Small intestine (tissue), 7 donors: ENCODE measurements around the gene FIGNL2. TPM values are rescaled to one million over a fixed set of nuclear protein-coding genes. Genes with fewer than 3 reads are reported as not detected.

ENCODE experiments used
- DNase-seq, 2 donors: peaks; one replicate each; pipeline versions ENCODE4 v3.0.0 to v3.0.0-alpha.2; 2013
- FAIRE-seq: peaks from 2 replicates; lab custom pipeline; 2012; peaks lifted over from hg19 to GRCh38; lab: Jason Lieb, UNC
- H3K27ac ChIP-seq, 3 donors: one replicate each; pipeline ENCODE4 v1.5.1; 2013; ENCODE audit warnings: low read length in 2 of 3, mild to moderate bottlenecking in 2 of 3, control low read depth in 1 of 3, inconsistent platforms in 1 of 3, low read depth in 1 of 3, moderate library complexity in 1 of 3
- H3K27me3 ChIP-seq, 3 donors: one replicate each; pipeline ENCODE4 v1.6.1; 2013; ENCODE audit warnings: low read length in 3 of 3, inconsistent platforms in 1 of 3; ENCODE audit not compliant: control insufficient read depth in 3 of 3, insufficient read depth in 3 of 3
- H3K36me3 ChIP-seq, 3 donors: one replicate each; pipeline ENCODE4 v1.6.1; 2013; ENCODE audit warnings: low read length in 3 of 3, inconsistent platforms in 1 of 3, low read depth in 1 of 3, mild to moderate bottlenecking in 1 of 3, moderate library complexity in 1 of 3; ENCODE audit not compliant: control insufficient read depth in 3 of 3, insufficient read depth in 2 of 3
- H3K4me1 ChIP-seq, 3 donors: one replicate each; pipeline ENCODE4 v1.6.1; 2013; ENCODE audit warnings: low read length in 2 of 3, inconsistent platforms in 1 of 3, low read depth in 1 of 3, mild to moderate bottlenecking in 1 of 3, moderate library complexity in 1 of 3; ENCODE audit not compliant: control insufficient read depth in 3 of 3, insufficient read depth in 2 of 3
- H3K4me3 ChIP-seq, 3 donors: one replicate each; pipeline ENCODE4 v1.5.1; 2013; ENCODE audit warnings: low read length in 3 of 3, control low read depth in 1 of 3, inconsistent platforms in 1 of 3, low read depth in 1 of 3, mild to moderate bottlenecking in 1 of 3, moderate library complexity in 1 of 3
- H3K9me3 ChIP-seq, 2 donors: one replicate each; pipeline ENCODE4 v1.6.1; 2013; ENCODE audit warnings: low read depth in 1 of 2, low read length in 1 of 2; ENCODE audit not compliant: control insufficient read depth in 2 of 2, insufficient read depth in 1 of 2
- WGBS, 3 donors: extraction: QIAGEN DNeasy Blood & Tissue Kit; methylation state at CpG; one replicate each; pipeline ENCODE4 v1.1.7; 2013; 5-methylcytosine and 5-hydroxymethylcytosine counted together
- polyA plus RNA-seq, 4 donors: library from polyadenylated mRNA; stranded (reverse) in 3 of 4; unstranded in 1 of 4; fragments of 200-250 nt in 3 of 4; fragments of 120-200 nt in 1 of 4; gene quantifications; one replicate each; pipeline versions ENCODE4 v1.2.1 to v1.2.3, GENCODE V29; 2013
- donor health status: healthy with polysubstance abuse.
- donor health status: control.
- donor health status: control.
- donor health status: Bipolar disorder and iron deficiency.
- donor health status: healthy.

The FIGNL2 gene
- polyA plus RNA-seq, 4 donors = 0.39 to 0.41 TPM; not detected in 2

DNA sequence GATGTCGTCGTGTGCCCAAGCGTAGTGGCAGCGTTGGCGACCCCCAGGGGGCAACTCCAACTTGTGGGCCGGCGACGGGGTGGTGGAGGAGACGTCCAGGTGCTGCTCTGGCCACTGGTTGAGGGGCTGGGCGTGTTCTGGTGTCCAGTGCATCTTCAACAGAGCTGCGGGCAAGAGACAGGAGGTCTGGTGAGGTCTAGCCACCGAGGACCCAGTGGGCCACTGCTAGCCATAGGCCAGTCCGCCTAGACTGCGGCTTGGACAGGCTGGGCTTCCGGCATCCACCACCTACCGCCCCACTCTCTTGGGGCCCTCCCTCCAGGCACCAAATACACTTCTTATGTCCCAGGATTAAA lies 26.3 kb downstream of the FIGNL2 start:
- Histone ChIP-seq H3K27ac (no peak overlapping the region), H3K9me3 (no peaks in the 10 kb centered on the region), H3K27me3 (peaks cover 0 to 10% (median 0%) of the 10 kb centered on the region in 3 donors), H3K4me1 (peaks cover 0 to 10% (median 0%) of the 10 kb centered on the region in 3 donors), H3K4me3 (no peak overlapping the region), H3K36me3 (peaks cover 0 to 2% (median 0%) of the 10 kb centered on the region in 3 donors)
- DNase-seq (no peak), FAIRE-seq (no peak)
- 94 to 96% (median 94%) methylated on average over 15 to 16 of the region's 16 CpGs for WGBS, 3 donors

DNA sequence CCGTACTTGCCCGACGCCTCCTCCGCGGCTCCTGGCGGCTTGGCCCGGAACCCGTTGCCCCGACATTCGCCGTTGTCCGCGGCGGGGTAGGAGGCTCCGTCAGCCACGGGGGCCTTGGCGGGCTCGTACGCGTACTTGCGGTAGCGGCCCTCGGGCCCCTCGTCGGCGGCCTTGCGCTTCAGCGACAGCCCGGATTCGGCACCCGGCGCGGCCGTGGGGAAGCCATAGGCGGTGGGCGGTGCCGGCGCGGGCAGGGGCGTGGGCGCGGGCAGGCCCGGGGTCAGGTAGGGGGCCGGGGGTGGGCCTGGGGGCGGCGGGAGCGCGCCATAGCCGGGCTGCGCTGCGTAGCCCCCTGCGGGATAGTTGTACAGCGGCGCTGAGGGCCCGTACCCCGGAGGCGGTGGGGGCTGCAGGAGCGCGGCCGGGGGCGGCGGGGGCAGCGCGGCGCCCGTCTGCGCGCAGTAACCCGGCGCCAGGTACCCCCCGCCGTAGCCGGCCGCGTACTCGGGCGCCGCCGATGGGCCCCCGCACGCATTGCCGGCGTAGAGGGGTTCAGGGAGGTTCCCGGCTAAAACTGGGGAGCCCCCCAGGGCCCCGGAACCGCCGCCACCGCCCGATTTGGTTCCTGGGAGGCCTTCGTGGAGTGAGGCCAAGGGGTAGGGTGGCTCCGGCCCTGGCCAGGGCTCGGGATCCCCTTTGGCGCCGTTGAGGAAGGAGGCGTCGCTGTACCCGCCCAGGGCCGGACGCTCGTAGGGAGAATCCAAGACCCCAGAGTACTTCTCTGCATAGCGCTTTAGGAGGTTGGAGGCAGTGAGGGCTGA lies 26.9 kb downstream of the FIGNL2 start:
- Histone ChIP-seq H3K27me3 (peaks cover 0 to 10% (median 0%) of the 10 kb centered on the region in 3 donors), H3K36me3 (peaks cover 0 to 2% (median 0%) of the 10 kb centered on the region in 3 donors), H3K9me3 (no peaks in the 10 kb centered on the region), H3K4me1 (peaks cover 0 to 12% (median 0%) of the 10 kb centered on the region in 3 donors), H3K27ac (peak overlapping the region in 2 of 3 donors; percentile 22 to 70), H3K4me3 (peak overlapping the region; percentile 41 to 57 (median 45))
- no peak for DNase-seq
- 56 to 76% (median 67%) methylated on average over 60 to 101 of the region's 101 CpGs for WGBS, 3 donors
- no peak for FAIRE-seq

GRCh38 chr12:51820526-51821439 lies 27.7 kb downstream of the FIGNL2 start:
- FAIRE-seq = no peak
- Histone ChIP-seq H3K4me3 (peak overlapping the region; percentile 41 to 57 (median 45)), H3K27ac (peak overlapping the region in 2 of 3 donors; percentile 22 to 70), H3K27me3 (peaks cover 0 to 10% (median 0%) of the 10 kb centered on the region in 3 donors), H3K9me3 (no peaks in the 10 kb centered on the region), H3K36me3 (peaks cover 0 to 7% (median 0%) of the 10 kb centered on the region in 3 donors), H3K4me1 (peaks cover 0 to 12% (median 0%) of the 10 kb centered on the region in 3 donors)
- peak; percentile 27 to 70 for DNase-seq
- 31 to 62% (median 34%) methylated on average over 55 to 113 of the region's 113 CpGs for WGBS, 3 donors

GRCh38 chr12:51819736-51820525 lies 28.6 kb downstream of the FIGNL2 start:
- Histone ChIP-seq H3K4me1 (peaks cover 0 to 18% (median 0%) of the 10 kb centered on the region in 3 donors), H3K9me3 (no peaks in the 10 kb centered on the region), H3K27me3 (peaks cover 0 to 10% (median 0%) of the 10 kb centered on the region in 3 donors), H3K27ac (no peak overlapping the region), H3K36me3 (peaks cover 0 to 7% (median 0%) of the 10 kb centered on the region in 3 donors), H3K4me3 (peak overlapping the region in 1 of 3 donors; percentile 41)
- DNase-seq (no peak), FAIRE-seq (no peak)
- 54 to 57% (median 55%) methylated on average over 29 to 32 of the region's 32 CpGs for WGBS, 3 donors

GRCh38 chr12:51818566-51819300 lies 29.8 kb downstream of the FIGNL2 start:
- Histone ChIP-seq H3K27ac (no peak overlapping the region), H3K4me1 (peaks cover 0 to 20% (median 0%) of the 10 kb centered on the region in 3 donors), H3K27me3 (peaks cover 0 to 10% (median 0%) of the 10 kb centered on the region in 3 donors), H3K36me3 (peaks cover 0 to 7% (median 0%) of the 10 kb centered on the region in 3 donors), H3K9me3 (no peaks in the 10 kb centered on the region), H3K4me3 (no peak overlapping the region)
- DNase-seq = no peak
- 58 to 63% (median 63%) methylated on average over 4 of the region's 4 CpGs for WGBS, 3 donors
- FAIRE-seq = no peak

- Histone ChIP-seq H3K36me3 (peaks cover 0 to 7% (median 0%) of the 10 kb centered on the region in 3 donors), H3K27ac (no peak overlapping the region), H3K9me3 (no peaks in the 10 kb centered on the region), H3K4me1 (peaks cover 0 to 20% (median 0%) of the 10 kb centered on the region in 3 donors), H3K4me3 (no peak overlapping the region), H3K27me3 (peaks cover 0 to 10% (median 0%) of the 10 kb centered on the region in 3 donors)
- no peak for FAIRE-seq
- no peak for DNase-seq
- WGBS, 3 donors = 80 to 87% (median 81%) methylated on average over 5 of the region's 5 CpGs
These were observed 30.4 kb downstream of the FIGNL2 start for GRCh38 chr12:51818086-51818485.
